Stimulated activated CD4-positive, alpha-beta T cell treated with anti-CD3 and anti-CD28 coated beads, Interleukin-1b, Interleukin-23, amount 100 ng/mL, for 1 hour (primary cell): ENCODE measurements around the gene CERS4.
"Not testable (repeated sequence)": the region's sequence is repeated elsewhere in the genome, so short reads cannot be mapped to it uniquely, and the experiment has no call there.

ENCODE experiments used
- DNase-seq, 2 donors: peaks; one replicate each; pipeline ENCODE4 v3.0.0-alpha.2; 2020; ENCODE audit warnings: low read depth in 2 of 2

CERS4 gene

GRCh38 chr19:8243146-8243545, 34.0 kb downstream of the CERS4 start:
- no peak for DNase-seq

- DNase-seq, result no peak
Observed at GRCh38 chr19:8244442-8244841, 35.3 kb downstream of the CERS4 start.

- DNase-seq, result no peak
Observed at GRCh38 chr19:8245869-8246835, 37.0 kb downstream of the CERS4 start.

GRCh38 chr19:8247129-8247890, 38.1 kb downstream of the CERS4 start:
- not testable (repeated sequence) for DNase-seq

- no peak for DNase-seq
Observed at GRCh38 chr19:8248348-8249328, 39.5 kb downstream of the CERS4 start.

- no peak for DNase-seq
Observed at GRCh38 chr19:8250596-8250995, 41.4 kb downstream of the CERS4 start.

GRCh38 chr19:8251025-8251472, 41.9 kb downstream of the CERS4 start:
- DNase-seq, result no peak

GRCh38 chr19:8252922-8253589, 43.9 kb downstream of the CERS4 start:
- DNase-seq, result peak; percentile 61 to 79

- DNase-seq, result no peak
Observed at GRCh38 chr19:8253678-8254077, 44.5 kb downstream of the CERS4 start.

- no peak for DNase-seq
Observed at GRCh38 chr19:8254286-8255001, 45.3 kb downstream of the CERS4 start.

GRCh38 chr19:8255426-8256125, 46.4 kb downstream of the CERS4 start:
- no peak for DNase-seq

GRCh38 chr19:8256276-8257051, 47.3 kb downstream of the CERS4 start:
- DNase-seq, result no peak

GRCh38 chr19:8257052-8257443, 47.9 kb downstream of the CERS4 start:
- no peak for DNase-seq

GRCh38 chr19:8259142-8259921, 50.2 kb downstream of the CERS4 start:
- no peak for DNase-seq

- no peak for DNase-seq
Observed at GRCh38 chr19:8259922-8260247, 50.7 kb downstream of the CERS4 start.

GRCh38 chr19:8261347-8261746, 52.2 kb downstream of the CERS4 start:
- no peak for DNase-seq

GRCh38 chr19:8261881-8262280, 52.7 kb downstream of the CERS4 start:
- DNase-seq, result no peak

GRCh38 chr19:8262431-8262830, 53.3 kb downstream of the CERS4 start:
- no peak for DNase-seq
